T1000 (cell line): ENCODE results near the gene SYNGR1.

ENCODE experiments used
- DNase-seq: peaks from one replicate; lab custom pipeline; 2025; ENCODE audit warnings: mixed read lengths; lab: John Stamatoyannopoulos, UW

Gene SYNGR1, protein sequence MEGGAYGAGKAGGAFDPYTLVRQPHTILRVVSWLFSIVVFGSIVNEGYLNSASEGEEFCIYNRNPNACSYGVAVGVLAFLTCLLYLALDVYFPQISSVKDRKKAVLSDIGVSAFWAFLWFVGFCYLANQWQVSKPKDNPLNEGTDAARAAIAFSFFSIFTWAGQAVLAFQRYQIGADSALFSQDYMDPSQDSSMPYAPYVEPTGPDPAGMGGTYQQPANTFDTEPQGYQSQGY

DNA sequence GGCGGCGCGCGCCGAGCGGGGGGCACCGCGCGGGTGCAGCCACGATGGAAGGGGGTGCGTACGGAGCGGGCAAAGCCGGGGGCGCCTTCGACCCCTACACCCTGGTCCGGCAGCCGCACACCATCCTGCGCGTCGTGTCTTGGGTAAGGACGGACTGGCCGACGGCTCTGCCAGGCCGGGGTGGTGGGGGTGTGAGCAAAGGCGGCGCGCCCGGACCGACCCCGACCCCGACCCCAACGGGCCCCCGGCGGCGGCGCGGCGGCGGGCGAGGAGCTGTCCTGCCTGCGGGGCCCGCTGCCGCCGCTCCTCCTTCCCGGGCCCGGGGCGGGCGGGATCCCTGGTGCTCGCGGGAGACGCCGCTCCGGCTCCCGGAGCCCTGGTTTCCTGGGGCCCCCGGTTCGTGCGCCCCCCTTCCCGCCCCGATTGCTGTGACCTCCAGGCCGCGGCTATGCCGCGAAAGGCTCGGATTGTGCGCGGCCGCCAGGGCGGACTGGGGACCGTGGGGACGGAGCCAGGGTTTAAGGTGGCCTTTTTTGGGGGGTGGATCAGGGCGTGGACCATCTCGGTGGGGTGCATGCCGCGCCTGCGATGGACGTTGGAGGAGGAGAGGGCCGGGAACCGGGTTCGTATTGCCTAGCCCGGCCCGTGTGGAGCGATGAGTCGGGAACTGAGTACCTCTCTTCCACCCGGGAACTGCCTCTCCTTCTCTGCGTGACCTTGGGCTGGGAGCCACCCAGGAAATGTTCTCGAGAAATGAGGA, at the start of gene SYNGR1:
Gene SYNGR1 (plus strand): TSS at position 25 of the 760 bp plus-strand sequence. CDS start 20 bp downstream, at position 45.
- no peak for DNase-seq

DNA sequence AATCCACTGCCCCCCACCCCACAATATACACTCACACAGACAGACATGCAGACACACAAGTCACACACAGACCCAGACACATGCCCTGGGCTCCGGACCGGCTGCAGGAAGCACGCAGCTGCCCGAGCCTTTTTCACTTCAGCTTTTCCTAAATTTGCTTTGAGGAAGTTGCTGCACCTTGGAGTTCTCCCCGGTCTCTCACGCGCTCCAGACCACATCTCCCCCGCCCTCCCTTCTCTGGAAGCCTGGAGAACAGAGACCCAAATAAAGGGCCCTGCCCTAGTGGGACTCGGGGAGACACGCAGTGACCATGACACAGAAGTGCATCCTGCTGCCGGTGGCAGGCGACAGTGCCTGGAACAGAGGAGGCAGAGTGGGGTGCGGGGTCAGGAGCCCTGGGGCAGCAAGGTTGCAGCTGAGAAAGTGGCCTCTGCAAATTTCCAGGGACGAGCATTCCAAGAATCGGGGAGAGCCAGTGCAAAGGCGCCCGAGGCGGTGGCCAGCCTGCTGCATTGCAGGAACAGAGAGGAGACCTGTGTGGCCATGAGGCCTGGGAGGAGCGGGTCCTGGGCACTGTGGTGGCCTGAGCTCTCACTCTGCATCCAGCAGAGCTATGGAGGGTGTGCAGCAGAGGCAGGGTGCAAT, 49.5 kb upstream of the SYNGR1 start:
- DNase-seq: no peak

DNA sequence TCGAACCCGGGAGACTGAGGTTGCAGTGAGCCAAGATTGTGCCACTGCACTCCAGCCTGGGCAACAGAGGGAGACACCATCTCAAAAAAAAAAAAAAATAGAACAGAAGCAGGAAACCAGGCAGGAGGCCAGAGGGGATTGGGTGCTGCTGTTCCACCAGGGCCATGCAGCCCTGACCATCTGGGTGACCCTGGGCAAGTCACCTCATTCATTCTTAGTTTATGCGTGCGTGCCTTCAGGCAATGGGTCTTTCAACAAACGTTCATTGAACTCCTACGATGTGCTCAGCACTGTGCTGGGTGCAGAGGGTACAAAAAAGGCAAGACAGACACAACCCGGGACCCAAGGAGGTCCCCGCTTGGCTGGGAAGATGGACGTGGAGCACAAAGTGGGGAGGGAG, 48.7 kb upstream of the SYNGR1 start:
- no peak for DNase-seq

- DNase-seq: no peak
These were observed 47.9 kb upstream of the SYNGR1 start for GRCh38 chr22:39301926-39302325.

GRCh38 chr22:39302431-39302960, 47.3 kb upstream of the SYNGR1 start:
- DNase-seq: no peak

GRCh38 chr22:39303358-39303757, 46.4 kb upstream of the SYNGR1 start:
- DNase-seq: no peak

GRCh38 chr22:39303892-39304671, 45.7 kb upstream of the SYNGR1 start:
- DNase-seq: no peak

GRCh38 chr22:39306456-39307361, 43.1 kb upstream of the SYNGR1 start:
- DNase-seq: no peak

GRCh38 chr22:39308614-39309363, 41.0 kb upstream of the SYNGR1 start:
- DNase-seq: peak; percentile 80

DNA sequence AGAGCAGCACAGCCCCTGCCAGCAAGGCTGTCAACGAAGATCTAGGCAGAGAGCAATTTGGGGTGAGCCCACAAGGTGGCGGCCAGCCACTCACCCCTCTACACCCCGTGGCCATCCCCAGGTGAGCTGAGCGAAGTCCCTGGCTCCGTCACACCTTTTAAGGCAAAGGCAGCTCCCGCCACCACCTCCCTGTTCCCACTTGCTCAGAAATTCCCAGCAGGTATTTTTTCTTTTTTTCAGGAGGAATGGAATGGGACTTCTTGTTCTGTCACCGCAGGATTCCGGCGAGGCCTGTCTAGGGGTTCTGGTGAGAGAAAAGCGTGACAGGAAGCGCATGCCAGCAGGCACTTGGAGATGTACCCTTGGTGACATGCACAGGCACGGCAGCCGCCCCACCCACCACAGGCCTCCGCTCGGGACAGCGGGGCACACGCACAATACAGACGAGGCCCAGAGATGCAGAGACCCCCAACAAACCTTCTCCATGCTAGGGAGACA, 40.4 kb upstream of the SYNGR1 start:
- DNase-seq: no peak

GRCh38 chr22:39309881-39310714, 39.7 kb upstream of the SYNGR1 start:
- no peak for DNase-seq

GRCh38 chr22:39311592-39312400, 38.0 kb upstream of the SYNGR1 start:
- no peak for DNase-seq

DNA sequence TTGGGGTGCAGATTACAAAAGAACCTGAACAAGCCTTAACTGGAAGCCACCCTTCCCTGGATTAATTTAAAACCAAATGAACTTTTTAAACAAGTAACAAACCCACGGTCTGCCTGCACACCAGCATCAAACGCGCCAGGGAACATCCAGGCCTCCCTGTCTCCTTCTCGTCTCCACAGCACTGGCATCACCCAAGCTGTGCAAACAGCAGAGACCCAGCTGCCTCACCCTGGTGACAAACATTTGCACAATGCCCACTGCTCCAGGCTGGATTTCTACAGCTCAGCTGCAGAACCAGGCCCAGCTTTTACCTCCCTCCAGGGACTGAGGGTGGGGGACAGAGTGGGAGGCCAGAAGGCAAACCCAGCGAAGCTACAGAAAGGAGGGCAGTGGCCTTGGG, 37.4 kb upstream of the SYNGR1 start:
- no peak for DNase-seq

DNA sequence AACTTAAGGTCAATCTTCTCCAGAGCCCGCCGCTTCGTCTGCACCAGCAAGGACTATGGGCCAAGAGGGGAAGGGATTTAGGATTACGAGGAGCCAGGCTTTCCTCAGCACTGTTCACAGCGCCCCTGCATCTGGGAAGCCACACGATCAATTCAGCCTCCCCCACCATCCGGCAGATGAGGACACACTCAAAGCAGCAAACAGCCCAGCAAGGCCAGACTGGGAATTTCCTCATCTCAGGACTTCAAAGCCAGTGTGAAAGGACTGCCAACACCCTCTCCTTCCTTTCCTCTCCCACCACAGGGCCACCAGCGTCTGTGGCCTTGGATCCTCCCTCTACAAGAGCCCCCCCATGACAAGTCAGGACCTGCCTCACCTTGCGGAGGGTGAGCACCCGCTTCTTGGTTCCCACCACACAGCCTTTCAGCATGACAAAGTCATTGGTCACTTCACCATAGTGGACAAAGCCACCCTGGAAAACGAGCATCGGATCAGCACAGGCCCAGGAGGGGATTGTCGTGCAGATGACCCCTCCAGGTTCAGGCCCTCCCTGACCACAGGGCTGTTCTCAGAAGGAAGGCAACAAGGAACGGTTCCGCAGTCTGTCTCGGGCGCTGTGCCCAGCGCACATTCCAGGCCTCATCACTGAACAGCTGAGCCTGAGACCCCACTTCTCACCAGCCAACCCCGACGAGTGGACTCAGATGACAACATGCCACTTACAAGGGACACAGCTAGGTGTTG, 36.4 kb upstream of the SYNGR1 start:
- DNase-seq: no peak

- no peak for DNase-seq
These were observed 35.4 kb upstream of the SYNGR1 start for GRCh38 chr22:39314251-39314971.

GRCh38 chr22:39315389-39315788, 34.4 kb upstream of the SYNGR1 start:
- DNase-seq: no peak
